DOHH2 (cell line): ENCODE measurements around the gene CEP85L.

Source experiments
- H3F3A ChIP-seq: fragments of 200-600 bp; sonication (generic), shearing (Covaris generic); 2 replicates; pipeline ENCODE4 v1.6.0; 2016; ENCODE audit warnings: antibody characterized with exemption, mild to moderate bottlenecking; ENCODE audit not compliant: control insufficient read depth, insufficient read depth
- H3K27ac ChIP-seq: fragments of 200-600 bp; sonication (generic); 2 replicates; pipeline ENCODE4 v1.5.1; 2014; ENCODE audit warnings: low read depth, mild to moderate bottlenecking, low read length, moderate library complexity
- H3K27me3 ChIP-seq: fragments of 200-600 bp; sonication (generic); 2 replicates; pipeline ENCODE4 v1.6.1; 2014; ENCODE audit warnings: mild to moderate bottlenecking, low read length, mixed read lengths; ENCODE audit not compliant: control insufficient read depth
- H3K36me3 ChIP-seq: fragments of 200-600 bp; sonication (generic); 2 replicates; pipeline ENCODE4 v1.6.1; 2014; ENCODE audit warnings: mild to moderate bottlenecking, low read length, moderate library complexity, mixed read lengths; ENCODE audit not compliant: control insufficient read depth
- H3K4me1 ChIP-seq: fragments of 200-600 bp; sonication (generic); 2 replicates; pipeline ENCODE4 v1.6.1; 2014; ENCODE audit warnings: mild to moderate bottlenecking, low read length, mixed read lengths; ENCODE audit not compliant: control insufficient read depth
- H3K4me2 ChIP-seq: fragments of 200-600 bp; sonication (generic); 2 replicates; pipeline ENCODE4 v1.6.0; 2014; ENCODE audit warnings: mild to moderate bottlenecking, low read length, moderate library complexity
- H3K4me3 ChIP-seq: fragments of 200-600 bp; sonication (generic); 2 replicates; pipeline ENCODE4 v1.5.1; 2014; ENCODE audit warnings: mild to moderate bottlenecking, low read length, mixed read lengths
- H3K79me2 ChIP-seq: fragments of 200-600 bp; sonication (generic); 2 replicates; pipeline ENCODE4 v1.6.1; 2014; ENCODE audit warnings: mild to moderate bottlenecking, low read length, mixed read lengths; ENCODE audit not compliant: control insufficient read depth
- H3K9me2 ChIP-seq: fragments of 200-600 bp; sonication (generic); replicated peaks from 2 replicates; pipeline ENCODE4 v1.6.1; 2014; ENCODE audit warnings: mild to moderate bottlenecking, low read length, mixed read lengths; ENCODE audit not compliant: control insufficient read depth
- H3K9me3 ChIP-seq: fragments of 200-600 bp; sonication (generic); 2 replicates; pipeline ENCODE4 v1.6.1; 2014; ENCODE audit warnings: antibody characterized with exemption, low read length, mixed read lengths; ENCODE audit not compliant: control insufficient read depth, insufficient read depth
- H4K20me1 ChIP-seq: fragments of 200-600 bp; sonication (generic); 2 replicates; pipeline ENCODE4 v1.6.0; 2014; ENCODE audit warnings: low read depth, mild to moderate bottlenecking, antibody characterized with exemption, low read length, moderate library complexity; ENCODE audit not compliant: control insufficient read depth, insufficient read depth
- EZH2phosphoT487 ChIP-seq: fragments of 200-600 bp; sonication (generic); IDR thresholded peaks from 2 replicates; pipeline ENCODE4 v1.6.1; 2017; ENCODE audit warnings: borderline replicate concordance, mild to moderate bottlenecking, antibody characterized with exemption, low read length, moderate library complexity, mixed read lengths
- TF ChIP-seq, protein P1 (sequence below): fragments of 200-600 bp; sonication (generic); IDR thresholded peaks from one replicate; pipeline ENCODE4 v1.5.1; 2014; ENCODE audit warnings: antibody characterized with exemption, mild to moderate bottlenecking, low read depth, low read length; ENCODE audit not compliant: poor library complexity, severe bottlenecking

The CEP85L gene

DNA sequence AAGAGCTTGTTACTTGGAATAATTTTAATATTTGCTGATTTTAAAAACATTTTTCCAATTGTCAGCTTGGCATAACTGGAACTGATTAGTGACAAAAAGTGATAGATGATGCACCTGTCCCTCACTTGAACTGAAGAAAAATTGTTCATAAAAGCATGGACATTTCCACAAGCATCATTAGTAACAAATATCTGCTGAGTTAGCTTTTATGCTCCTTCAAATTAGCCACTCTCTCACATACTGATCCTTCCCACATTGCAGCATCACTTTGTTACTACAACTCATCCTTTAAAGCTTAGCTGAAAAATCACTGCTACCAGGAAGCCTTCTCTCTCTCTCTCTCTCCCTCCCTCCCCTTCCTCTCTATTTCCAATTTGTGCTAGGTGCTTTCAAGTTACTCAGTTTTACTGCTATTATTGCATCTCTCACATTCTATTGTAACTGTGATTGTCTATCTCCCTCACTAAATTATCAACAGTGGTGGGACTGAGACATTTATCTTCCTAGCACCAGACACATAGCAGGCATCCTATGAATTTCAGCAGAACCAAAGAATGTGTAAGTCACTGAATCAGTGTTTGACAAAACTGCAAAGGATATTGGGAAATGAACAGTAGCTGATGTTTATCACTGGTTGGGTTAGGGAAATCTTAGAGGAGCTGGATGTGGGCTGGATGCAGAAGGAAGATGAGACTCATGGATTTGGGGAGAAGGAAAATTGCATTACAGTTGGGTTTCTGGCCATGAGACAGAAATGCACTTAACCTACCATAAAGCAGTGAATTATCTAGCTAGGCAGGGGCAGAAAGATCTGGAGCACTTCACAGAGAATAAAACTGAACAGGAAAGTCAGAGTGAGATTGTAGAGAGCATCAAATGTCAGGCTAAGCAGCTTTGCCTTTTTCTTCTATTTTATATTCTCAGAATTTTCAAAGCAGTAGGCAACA, 231.7 kb downstream of the CEP85L start:
- no peaks in the 10 kb centered on the region for H4K20me1 ChIP-seq
- H3K27me3 ChIP-seq: no peaks in the 10 kb centered on the region
- no peaks in the 10 kb centered on the region for H3F3A ChIP-seq
- no peak overlapping the region for H3K27ac ChIP-seq
- TF ChIP-seq, protein P1, sequence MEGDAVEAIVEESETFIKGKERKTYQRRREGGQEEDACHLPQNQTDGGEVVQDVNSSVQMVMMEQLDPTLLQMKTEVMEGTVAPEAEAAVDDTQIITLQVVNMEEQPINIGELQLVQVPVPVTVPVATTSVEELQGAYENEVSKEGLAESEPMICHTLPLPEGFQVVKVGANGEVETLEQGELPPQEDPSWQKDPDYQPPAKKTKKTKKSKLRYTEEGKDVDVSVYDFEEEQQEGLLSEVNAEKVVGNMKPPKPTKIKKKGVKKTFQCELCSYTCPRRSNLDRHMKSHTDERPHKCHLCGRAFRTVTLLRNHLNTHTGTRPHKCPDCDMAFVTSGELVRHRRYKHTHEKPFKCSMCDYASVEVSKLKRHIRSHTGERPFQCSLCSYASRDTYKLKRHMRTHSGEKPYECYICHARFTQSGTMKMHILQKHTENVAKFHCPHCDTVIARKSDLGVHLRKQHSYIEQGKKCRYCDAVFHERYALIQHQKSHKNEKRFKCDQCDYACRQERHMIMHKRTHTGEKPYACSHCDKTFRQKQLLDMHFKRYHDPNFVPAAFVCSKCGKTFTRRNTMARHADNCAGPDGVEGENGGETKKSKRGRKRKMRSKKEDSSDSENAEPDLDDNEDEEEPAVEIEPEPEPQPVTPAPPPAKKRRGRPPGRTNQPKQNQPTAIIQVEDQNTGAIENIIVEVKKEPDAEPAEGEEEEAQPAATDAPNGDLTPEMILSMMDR: no peak
- no peak for TF ChIP-seq EZH2phosphoT487
- H3K36me3 ChIP-seq: no peaks in the 10 kb centered on the region
- no peaks in the 10 kb centered on the region for H3K4me1 ChIP-seq
- H3K9me2 ChIP-seq: no peaks in the 10 kb centered on the region
- no peaks in the 10 kb centered on the region for H3K9me3 ChIP-seq
- H3K79me2 ChIP-seq: no peaks in the 10 kb centered on the region
- H3K4me2 ChIP-seq: no peak overlapping the region
- no peak overlapping the region for H3K4me3 ChIP-seq
